Dedifferentiated amniotic fluid mesenchymal stem cell (primary cell): Measurements from ENCODE around the gene GDI2.
A peak's percentile ranks its signal among the peaks of the same experiment; 100 is the strongest.
"Not testable (repeated sequence)": the region's sequence is repeated elsewhere in the genome, so short reads cannot be mapped to it uniquely, and the experiment has no call there.

Experiments
- DNase-seq: peaks from one replicate; pipeline ENCODE4 v3.0.0-alpha.2; 2016; ENCODE audit errors: extremely low spot score

The GDI2 gene

DNA sequence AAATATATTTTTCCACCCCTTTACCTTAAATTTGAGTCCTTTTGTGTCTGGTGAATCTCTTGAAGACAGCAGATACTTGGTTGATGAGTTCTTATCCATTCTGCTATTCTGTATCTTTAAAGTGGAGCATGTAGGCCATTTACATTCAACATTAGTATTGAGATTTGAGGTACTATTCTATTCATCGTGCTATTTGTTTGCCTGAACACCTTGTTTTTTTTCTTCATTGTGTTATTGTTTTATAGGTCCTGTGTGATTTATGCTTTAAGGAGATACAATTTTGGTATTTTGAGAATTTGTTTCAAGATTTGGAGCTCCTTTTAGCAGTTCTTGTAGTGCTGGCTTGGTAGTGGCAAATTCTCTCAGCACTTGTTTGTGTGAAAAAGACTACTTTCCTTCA lies 29.9 kb downstream of the GDI2 start:
- no peak for DNase-seq

GRCh38 chr10:5782174-5782573 lies 31.1 kb downstream of the GDI2 start:
- DNase-seq, result no peak

DNA sequence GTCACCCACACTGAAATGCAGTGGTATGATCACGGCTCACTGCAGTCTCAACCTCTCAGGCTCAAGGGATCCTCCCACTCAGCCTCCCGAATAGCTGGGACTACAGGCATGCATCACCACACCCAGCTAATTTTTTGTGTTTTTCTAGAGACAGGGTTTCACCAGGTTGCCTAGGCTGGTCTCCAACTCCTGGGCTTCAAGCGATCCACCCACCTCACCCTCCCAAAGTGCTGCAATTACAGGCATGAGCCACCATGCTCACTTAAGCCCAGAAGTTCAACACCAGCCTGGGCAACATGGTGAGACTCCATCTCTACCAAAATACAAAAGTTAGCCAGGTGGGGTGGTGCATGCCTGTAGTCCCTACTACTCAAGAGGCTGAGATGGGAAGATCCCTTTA lies 33.5 kb downstream of the GDI2 start:
- no peak for DNase-seq

DNA sequence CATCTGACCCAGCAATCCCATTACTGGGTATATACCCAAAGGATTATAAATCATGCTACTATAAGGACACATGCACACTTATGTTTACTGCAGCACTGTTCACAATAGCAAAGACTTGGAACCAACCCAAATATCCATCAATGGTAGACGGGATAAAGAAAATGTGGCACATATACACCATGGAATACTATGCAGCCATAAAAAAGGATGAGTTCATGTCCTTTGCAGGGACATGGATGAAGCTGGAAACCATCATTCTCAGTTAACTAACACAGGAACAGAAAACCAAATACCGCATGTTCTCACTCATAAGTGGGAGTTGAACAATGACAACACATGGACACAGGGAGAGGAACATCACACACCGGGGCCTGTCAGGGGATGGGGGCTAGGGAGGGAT lies 35.5 kb downstream of the GDI2 start:
- not testable (repeated sequence) for DNase-seq

- peak; percentile 31 for DNase-seq
Measured at GRCh38 chr10:5776881-5777197, 36.4 kb downstream of the GDI2 start.

GRCh38 chr10:5776136-5776880 lies 36.9 kb downstream of the GDI2 start:
- peak; percentile 15 for DNase-seq

DNA sequence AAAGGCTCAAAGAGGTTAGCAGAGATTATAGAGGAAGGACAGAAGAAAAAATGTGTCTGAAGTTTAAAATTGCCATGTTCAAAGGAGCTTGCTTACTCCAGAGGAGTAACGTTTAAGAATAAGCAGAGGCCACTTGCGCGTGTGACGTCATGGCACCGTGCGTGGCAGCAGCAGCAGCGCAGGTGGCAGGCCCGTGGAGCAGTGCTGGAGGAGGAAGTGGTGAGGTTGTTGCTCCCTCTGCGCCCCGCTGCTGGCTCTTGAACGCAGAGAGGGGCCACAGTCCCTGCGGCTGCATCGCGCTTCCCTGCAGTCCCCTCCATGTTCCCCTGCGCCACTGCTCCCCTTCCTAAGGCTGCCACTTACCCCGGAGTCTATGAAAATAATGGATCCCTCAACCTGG lies 37.5 kb downstream of the GDI2 start:
- DNase-seq, result no peak

- DNase-seq, result no peak
Measured at GRCh38 chr10:5774987-5775620, 38.1 kb downstream of the GDI2 start.

DNA sequence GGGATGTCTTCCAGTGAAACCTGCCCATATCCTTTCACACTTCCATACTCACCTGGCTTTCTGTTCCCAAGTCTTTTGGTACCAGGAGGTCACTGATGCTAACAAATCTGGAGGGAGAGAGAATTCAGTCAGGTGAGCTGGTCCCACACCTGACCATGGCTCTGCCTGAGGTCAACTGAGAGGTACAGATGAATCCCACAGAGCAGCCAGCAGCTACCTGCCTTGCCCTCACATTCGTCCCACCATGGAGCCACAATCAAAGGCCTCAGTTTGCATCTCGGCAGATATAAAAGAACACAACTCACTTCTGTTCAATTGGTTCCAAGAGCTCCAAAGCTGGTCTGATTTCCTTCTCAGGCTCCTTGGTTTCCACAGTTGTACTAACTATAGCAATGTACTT lies 47.0 kb downstream of the GDI2 start:
- no peak for DNase-seq

GRCh38 chr10:5765617-5766016 lies 47.6 kb downstream of the GDI2 start:
- DNase-seq, result no peak

DNA sequence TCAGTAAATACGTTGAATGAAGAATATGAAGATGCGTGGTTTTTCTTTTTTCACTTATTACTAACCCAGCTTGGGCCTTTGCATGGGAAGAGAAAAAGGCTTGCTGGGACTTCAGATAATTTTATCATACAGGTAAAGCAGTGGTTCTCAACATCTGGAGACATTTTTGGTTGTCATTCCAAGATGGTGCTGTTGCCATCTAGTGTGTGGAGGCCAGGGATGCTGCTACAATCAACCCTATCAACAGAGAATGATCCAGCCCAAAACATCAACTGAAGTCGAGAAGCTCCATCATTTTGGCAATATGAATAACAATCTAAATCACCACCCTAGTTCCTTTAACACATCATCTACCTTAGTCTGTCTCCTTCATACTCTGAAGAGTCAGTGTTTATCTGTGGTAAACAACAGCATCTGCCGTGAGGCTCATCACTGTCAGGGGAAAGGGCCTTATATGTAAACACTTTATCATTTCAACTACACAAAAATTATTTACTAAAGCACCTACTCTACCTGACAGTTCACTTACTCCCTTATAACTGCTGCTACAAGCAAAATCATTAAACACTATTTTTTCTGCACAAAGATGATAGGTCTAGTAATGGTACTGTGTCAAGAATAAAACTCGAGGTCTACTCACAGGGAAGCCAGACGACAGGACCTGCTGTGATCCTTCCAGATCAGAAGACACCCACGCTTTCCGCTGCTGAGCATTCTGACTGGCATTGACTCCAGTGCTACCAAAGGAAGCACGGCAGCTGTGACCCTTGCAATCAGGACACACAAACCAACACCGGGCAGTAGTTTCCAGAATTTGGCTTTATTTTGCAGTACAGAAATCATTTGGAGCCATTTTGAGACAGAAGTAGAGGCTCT lies 48.6 kb downstream of the GDI2 start:
- DNase-seq, result no peak

GRCh38 chr10:5762531-5762930 lies 50.7 kb downstream of the GDI2 start:
- no peak for DNase-seq

GRCh38 chr10:5761220-5761619 lies 52.0 kb downstream of the GDI2 start:
- no peak for DNase-seq

DNA sequence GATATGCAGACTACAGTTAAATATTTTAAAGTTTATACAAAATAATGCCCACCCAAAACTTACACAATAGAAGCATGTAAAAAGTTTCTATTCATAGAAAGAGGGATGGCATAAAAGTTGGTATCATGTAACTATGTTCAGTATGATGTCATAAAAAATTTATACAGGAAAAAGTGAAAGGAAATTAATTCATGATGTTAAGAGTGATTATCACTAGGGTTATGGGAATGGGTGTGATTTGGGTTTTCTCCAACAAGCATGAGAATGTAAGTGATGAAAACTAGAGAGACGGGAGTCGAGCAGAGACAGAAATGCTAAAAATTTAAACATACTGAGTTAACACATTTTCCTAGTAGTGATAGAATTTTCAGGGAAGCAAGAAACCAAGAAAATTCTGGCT lies 52.7 kb downstream of the GDI2 start:
- DNase-seq, result no peak

DNA sequence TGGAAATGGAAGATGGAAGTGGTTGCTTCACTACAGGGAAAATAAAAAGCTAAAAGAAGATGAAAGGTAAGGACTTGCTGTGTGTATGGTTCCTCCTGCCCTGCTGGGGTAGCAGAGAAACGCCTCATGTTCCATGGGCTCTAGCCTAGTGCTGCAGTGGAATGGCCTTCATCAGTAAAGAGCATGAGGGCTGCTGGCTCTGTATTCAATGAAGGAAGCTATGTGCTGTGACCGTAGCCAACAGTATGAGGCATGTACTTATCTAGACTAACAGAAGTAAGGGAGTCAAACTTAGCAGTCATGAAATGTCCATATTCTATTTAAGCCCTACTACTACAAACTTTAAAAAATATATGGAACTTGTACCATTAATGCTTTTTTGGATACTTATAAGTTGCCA lies 54.3 kb downstream of the GDI2 start:
- no peak for DNase-seq

GRCh38 chr10:5757766-5758517 lies 55.3 kb downstream of the GDI2 start:
- no peak for DNase-seq

DNA sequence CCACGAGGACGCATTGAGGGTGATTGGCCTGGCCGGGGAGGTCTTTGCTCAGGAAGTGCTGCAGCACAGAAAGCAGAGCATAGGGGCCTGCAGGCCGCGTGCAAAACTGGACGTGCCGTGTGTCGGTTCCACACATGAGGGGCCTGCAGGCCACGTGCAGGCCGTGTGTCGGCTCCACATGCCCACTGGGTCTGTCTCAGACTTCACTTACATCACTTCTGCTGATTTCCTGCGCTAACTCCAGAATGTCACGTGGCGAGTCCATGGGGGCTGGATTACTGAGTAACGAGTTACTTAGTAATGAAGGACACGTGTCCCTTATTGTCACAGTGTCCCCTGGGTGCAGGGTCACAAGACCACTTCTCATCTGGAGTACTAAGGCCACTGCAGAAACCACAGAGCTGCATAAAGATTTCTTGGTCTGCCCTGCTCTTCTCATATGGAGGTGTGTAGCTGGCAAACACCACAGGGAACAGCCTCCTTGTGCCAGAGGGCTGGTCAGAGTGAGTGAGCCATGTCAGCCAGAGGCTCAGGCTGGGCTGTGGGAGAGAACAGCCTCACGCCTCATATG lies 60.8 kb downstream of the GDI2 start:
- no peak for DNase-seq

DNA sequence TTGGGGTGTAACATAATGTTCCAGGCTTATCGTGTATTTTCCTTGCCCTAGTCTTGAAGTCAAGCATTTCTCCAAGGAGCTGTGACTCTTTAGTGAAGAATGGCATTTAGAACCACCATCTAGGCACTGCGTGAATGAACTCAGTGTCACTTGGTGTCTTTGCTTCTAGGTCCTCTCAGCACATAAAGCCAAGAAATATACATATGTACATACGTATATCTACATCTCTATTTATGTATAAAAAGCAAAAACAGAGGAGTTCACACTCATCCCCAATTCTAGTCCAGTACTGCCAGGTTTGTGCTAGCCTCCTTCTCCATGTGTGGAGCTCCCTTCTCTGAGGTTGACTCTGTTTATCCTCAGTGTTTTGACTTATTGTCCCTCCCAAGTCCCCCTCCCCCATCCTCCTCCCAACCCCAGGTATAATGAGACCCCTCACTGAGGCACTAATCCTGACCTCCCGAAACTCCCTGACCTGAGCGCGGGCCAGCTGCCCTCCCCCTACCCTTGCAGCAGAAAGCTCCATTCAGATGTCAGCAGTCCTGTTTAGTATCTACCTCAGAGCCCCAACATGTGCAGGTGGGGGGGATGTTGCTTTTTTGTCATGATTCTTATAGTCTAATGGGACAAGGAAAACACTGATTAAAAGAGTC lies 61.5 kb downstream of the GDI2 start:
- DNase-seq, result no peak

- DNase-seq, result no peak
Measured at GRCh38 chr10:5748394-5748803, 64.8 kb downstream of the GDI2 start.

- no peak for DNase-seq
Measured at GRCh38 chr10:5746197-5746596, 67.0 kb downstream of the GDI2 start.

GRCh38 chr10:5744849-5745248 lies 68.4 kb downstream of the GDI2 start:
- DNase-seq, result no peak
